IMR-90 (cell line): ENCODE results near the gene GNGT1.

Experiments
- CEBPB ChIP-seq: IDR thresholded peaks from 2 replicates; pipeline ENCODE4 v1.6.1; 2012; ENCODE audit warnings: low read depth, low read length, improper control_type of control experiment
- FOS ChIP-seq: fragments of 150-350 bp; IDR thresholded peaks from 2 replicates; pipeline ENCODE4 v1.6.1; 2016; ENCODE audit warnings: low read depth, low read length
- MAFK ChIP-seq: IDR thresholded peaks from 2 replicates; pipeline ENCODE4 v1.6.1; 2012; ENCODE audit warnings: low read depth, low read length, improper control_type of control experiment
- MAZ ChIP-seq: IDR thresholded peaks from 2 replicates; pipeline ENCODE4 v1.6.1; 2012; ENCODE audit warnings: low read depth, mild to moderate bottlenecking, low read length, improper control_type of control experiment, moderate library complexity, borderline replicate concordance
- MXI1 ChIP-seq: IDR thresholded peaks from 2 replicates; pipeline ENCODE4 v1.6.1; 2012; ENCODE audit warnings: low read depth, mild to moderate bottlenecking, low read length, moderate library complexity, borderline replicate concordance
- NFE2L2 ChIP-seq: fragments of 150-350 bp; IDR thresholded peaks from 2 replicates; pipeline ENCODE4 v1.6.1; 2016; ENCODE audit warnings: low read depth, mild to moderate bottlenecking, low read length
- POLR2A ChIP-seq: IDR thresholded peaks from 2 replicates; pipeline ENCODE4 v1.6.1; 2012; ENCODE audit warnings: mild to moderate bottlenecking, low read depth, low read length
- RAD21 ChIP-seq: IDR thresholded peaks from 2 replicates; pipeline ENCODE4 v1.6.1; 2012; ENCODE audit warnings: low read length, improper control_type of control experiment
- RCOR1 ChIP-seq: IDR thresholded peaks from 2 replicates; pipeline ENCODE4 v1.6.1; 2012; ENCODE audit warnings: mild to moderate bottlenecking, low read length, improper control_type of control experiment; ENCODE audit not compliant: insufficient replicate concordance
- RFX5 ChIP-seq: IDR thresholded peaks from 2 replicates; pipeline ENCODE4 v1.8.0; 2012; ENCODE audit warnings: low read depth, mild to moderate bottlenecking, low read length, moderate library complexity
- SMC3 ChIP-seq: fragments of 150-350 bp; IDR thresholded peaks from 2 replicates; pipeline ENCODE4 v1.6.1; 2016; ENCODE audit warnings: low read depth, mild to moderate bottlenecking, antibody characterized with exemption, low read length, moderate library complexity
- TF ChIP-seq, protein P1 (sequence below): conservative IDR thresholded peaks from 2 replicates; pipeline ENCODE4 v1.5.1; 2012; ENCODE audit warnings: mild to moderate bottlenecking, low read depth, low read length, improper control_type of control experiment
- TF ChIP-seq, protein P2 (sequence below): fragments of 150-350 bp; IDR thresholded peaks from 2 replicates; pipeline ENCODE4 v1.6.1; 2017; ENCODE audit warnings: mild to moderate bottlenecking, antibody characterized with exemption, low read length, low read depth

DNA sequence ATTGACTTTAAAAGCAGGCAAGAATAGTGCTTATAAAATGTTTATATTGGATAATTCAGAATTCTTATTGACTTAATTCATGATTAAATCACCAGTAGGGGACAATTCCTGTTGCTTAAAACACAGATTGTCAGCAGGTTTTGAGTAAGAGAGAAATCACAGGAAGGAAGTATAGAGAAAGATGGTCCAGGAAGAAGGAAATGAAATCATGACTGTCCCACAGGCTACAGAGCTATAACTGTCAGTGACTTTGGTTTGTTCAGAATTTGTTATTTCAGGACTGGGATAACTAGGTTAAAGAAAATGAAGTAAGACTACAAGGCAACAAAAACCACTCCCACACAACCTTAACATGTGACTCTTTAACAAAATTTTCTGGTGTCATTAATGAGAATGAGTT is 6.8 kb downstream of the GNGT1 start:
- TF ChIP-seq, protein P1, sequence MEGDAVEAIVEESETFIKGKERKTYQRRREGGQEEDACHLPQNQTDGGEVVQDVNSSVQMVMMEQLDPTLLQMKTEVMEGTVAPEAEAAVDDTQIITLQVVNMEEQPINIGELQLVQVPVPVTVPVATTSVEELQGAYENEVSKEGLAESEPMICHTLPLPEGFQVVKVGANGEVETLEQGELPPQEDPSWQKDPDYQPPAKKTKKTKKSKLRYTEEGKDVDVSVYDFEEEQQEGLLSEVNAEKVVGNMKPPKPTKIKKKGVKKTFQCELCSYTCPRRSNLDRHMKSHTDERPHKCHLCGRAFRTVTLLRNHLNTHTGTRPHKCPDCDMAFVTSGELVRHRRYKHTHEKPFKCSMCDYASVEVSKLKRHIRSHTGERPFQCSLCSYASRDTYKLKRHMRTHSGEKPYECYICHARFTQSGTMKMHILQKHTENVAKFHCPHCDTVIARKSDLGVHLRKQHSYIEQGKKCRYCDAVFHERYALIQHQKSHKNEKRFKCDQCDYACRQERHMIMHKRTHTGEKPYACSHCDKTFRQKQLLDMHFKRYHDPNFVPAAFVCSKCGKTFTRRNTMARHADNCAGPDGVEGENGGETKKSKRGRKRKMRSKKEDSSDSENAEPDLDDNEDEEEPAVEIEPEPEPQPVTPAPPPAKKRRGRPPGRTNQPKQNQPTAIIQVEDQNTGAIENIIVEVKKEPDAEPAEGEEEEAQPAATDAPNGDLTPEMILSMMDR = no peak
- no peak for TF ChIP-seq RFX5
- TF ChIP-seq POLR2A = no peak
- TF ChIP-seq FOS = no peak
- TF ChIP-seq NFE2L2 = no peak
- no peak for TF ChIP-seq RCOR1
- TF ChIP-seq RAD21 = no peak
- TF ChIP-seq MXI1 = no peak
- TF ChIP-seq, protein P2, sequence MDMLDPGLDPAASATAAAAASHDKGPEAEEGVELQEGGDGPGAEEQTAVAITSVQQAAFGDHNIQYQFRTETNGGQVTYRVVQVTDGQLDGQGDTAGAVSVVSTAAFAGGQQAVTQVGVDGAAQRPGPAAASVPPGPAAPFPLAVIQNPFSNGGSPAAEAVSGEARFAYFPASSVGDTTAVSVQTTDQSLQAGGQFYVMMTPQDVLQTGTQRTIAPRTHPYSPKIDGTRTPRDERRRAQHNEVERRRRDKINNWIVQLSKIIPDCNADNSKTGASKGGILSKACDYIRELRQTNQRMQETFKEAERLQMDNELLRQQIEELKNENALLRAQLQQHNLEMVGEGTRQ = no peak
- no peak for TF ChIP-seq MAFK
- no peak for TF ChIP-seq MAZ
- no peak for TF ChIP-seq CEBPB
- TF ChIP-seq SMC3 = no peak
